ENCODE results near the gene ORM2.

ORM2 gene

DNA sequence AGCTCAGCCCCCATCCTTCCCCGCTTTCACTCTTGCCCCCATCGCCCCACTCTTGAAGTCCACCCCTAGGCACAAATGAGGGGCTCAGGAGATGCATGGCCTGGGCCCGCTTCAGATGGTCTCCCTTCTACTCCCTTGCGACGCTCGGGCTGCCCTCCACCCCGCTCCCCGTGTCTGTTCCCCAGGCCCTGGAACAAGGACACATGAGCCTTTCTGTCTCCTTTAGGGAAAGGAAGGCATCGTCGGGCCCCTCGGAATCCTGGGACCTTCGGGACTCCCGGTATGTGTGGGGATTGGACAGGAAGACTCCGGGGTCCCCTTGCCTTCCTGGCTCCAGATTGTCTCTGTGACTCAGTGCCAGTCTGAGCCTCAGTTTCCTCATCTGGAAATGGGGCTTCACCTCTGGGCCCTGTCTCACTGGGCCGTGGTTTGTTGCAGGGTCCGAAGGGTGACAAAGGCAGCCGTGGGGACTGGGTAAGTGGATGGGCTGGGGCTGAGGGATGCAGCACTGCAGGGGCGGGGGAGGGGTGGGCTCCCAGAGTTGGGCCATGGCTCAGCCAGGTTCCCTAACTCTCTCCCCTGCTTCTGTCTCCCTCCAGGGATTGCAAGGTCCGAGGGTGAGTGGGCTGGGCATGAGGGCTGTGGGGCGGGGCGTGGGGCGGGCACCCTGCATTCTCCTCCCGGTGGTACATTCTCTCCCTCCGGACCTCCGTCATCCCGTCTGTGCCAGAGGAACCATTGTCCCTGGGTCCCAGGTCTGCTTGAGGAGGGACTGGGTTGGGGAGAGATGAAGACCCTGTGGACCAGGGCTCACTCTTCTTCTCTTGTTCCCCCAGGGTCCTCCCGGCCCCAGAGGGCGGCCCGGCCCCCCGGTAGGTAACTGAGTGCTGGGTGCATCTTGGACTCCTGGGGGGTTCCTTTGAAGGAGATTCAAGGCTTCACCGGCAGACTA, 28.5 kb upstream of the ORM2 start:
- DNase-seq (ENCODE audit: low spot score): no peak

DNA sequence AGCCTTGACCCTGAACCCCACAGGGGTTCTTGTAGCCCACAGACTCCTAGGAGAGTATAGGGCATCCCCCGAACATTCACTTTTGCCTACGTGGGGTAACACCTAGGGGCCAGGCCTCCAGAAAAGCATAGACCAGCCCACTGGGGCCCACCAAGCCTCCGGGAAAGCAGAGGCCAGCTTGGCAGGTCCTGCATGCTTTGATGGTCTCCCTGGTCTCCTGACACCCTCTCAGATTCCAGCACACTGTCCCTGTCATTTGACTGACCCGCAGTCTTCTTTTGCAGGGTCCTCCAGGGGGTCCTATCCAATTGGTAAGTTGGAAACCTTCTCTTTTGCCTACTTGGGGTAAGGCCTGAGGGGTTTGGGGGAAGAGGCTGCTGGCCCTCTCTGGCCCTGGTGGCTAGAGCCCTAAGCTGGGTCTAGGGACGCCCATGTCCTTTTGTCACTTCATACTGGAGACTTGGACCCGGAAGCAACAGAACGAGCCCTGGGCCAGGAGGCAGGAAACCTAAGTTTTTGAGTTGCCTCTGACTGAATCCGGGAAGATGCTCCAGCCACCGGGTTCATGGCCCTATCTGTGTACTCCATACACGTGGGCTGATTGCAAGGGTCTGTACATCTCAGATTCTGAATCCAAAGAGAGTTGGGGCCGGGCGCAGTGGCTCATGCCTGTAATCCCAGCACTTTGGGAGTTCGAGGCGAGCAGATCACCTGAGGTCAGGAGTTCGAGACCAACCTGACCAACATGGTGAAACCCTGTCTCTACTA, 27.7 kb upstream of the ORM2 start:
- TF ChIP-seq, protein P1, sequence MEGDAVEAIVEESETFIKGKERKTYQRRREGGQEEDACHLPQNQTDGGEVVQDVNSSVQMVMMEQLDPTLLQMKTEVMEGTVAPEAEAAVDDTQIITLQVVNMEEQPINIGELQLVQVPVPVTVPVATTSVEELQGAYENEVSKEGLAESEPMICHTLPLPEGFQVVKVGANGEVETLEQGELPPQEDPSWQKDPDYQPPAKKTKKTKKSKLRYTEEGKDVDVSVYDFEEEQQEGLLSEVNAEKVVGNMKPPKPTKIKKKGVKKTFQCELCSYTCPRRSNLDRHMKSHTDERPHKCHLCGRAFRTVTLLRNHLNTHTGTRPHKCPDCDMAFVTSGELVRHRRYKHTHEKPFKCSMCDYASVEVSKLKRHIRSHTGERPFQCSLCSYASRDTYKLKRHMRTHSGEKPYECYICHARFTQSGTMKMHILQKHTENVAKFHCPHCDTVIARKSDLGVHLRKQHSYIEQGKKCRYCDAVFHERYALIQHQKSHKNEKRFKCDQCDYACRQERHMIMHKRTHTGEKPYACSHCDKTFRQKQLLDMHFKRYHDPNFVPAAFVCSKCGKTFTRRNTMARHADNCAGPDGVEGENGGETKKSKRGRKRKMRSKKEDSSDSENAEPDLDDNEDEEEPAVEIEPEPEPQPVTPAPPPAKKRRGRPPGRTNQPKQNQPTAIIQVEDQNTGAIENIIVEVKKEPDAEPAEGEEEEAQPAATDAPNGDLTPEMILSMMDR (IDR thresholded peaks at IDR 0.05; ENCODE audit: borderline replicate concordance, control extremely low read depth, extremely low read depth, insufficient read depth, missing control alignments): no peak
- DNase-seq (ENCODE audit: low spot score): no peak
- in situ Hi-C loops (cut with MboI; ENCODE audit: low sequenced_read_pairs, unreplicated experiment): no loop called here

More for the DNA sequence above, 28.5 kb upstream of the ORM2 start:
- TF ChIP-seq, protein P1 (IDR thresholded peaks at IDR 0.05; ENCODE audit: borderline replicate concordance, control extremely low read depth, extremely low read depth, insufficient read depth, missing control alignments): no peak
- in situ Hi-C loops (cut with MboI; ENCODE audit: low sequenced_read_pairs, unreplicated experiment): no loop called here

DNA sequence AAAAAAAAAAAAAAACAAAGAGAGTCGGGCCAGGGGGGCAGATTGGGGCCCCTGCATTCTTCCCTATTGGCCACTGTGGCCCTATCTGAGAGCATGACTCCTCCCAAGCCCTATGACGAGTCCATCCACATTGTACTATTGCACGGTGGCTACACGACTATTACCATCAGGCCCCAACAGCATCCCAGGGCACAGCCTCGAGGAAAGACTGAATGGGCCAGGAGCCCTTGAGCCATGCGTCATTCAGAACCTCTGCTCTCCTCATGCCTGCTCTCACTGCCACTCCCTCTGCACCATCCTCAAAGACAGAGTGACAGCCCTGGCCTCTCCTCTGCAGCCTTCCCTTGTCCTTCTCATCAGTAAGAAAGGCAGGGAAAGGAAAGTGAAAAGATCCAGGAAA, 26.9 kb upstream of the ORM2 start:
- TF ChIP-seq, protein P1 (IDR thresholded peaks at IDR 0.05; ENCODE audit: borderline replicate concordance, control extremely low read depth, extremely low read depth, insufficient read depth, missing control alignments): no peak
- no peak for DNase-seq (ENCODE audit: low spot score)
- in situ Hi-C loops (cut with MboI; ENCODE audit: low sequenced_read_pairs, unreplicated experiment): no loop called here

DNA sequence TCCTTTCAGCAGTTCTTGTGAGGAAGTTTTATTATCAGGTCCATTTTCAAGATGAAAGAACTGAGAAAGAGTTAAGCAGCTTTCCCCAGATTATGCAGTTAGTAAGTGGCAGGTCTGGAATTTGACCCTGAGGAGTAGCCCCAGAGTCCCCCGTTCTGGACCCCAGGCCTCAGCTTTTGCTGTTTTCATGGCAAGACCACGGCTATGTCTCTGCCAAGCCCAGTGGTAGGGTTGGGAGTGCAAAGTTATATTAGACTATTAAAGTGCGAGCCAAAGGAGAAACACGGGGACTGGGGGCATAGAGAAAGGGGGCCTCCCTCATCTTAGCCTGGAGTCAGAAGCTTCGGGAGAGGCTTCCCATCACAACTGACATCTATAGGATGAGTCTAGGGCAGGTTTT, 26.1 kb upstream of the ORM2 start:
- TF ChIP-seq, protein P1 (IDR thresholded peaks at IDR 0.05; ENCODE audit: borderline replicate concordance, control extremely low read depth, extremely low read depth, insufficient read depth, missing control alignments): no peak
- in situ Hi-C loops (cut with MboI; ENCODE audit: low sequenced_read_pairs, unreplicated experiment): no loop called here
- DNase-seq (ENCODE audit: low spot score): no peak

DNA sequence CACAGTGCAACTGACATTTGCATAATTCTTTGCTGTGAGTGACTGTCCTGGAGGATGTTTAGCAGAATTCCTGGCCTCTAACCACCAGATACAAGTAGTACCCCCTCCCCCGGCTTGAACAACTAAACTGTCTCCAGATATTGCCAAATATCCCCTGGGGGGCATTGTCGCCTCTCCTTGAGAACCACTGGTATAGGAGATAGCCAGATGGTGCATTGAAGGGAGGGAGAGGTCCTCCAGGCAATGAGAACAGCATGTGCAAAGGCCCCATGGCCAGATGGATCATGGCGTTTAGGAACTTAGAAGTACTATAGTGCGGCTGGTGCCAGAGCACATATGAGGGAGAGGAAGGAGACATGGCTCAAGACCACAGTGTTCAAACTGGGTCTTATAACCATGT, 25.7 kb upstream of the ORM2 start:
- in situ Hi-C loops (cut with MboI; ENCODE audit: low sequenced_read_pairs, unreplicated experiment): no loop called here
- TF ChIP-seq, protein P1 (IDR thresholded peaks at IDR 0.05; ENCODE audit: borderline replicate concordance, control extremely low read depth, extremely low read depth, insufficient read depth, missing control alignments): no peak
- DNase-seq (ENCODE audit: low spot score): no peak

DNA sequence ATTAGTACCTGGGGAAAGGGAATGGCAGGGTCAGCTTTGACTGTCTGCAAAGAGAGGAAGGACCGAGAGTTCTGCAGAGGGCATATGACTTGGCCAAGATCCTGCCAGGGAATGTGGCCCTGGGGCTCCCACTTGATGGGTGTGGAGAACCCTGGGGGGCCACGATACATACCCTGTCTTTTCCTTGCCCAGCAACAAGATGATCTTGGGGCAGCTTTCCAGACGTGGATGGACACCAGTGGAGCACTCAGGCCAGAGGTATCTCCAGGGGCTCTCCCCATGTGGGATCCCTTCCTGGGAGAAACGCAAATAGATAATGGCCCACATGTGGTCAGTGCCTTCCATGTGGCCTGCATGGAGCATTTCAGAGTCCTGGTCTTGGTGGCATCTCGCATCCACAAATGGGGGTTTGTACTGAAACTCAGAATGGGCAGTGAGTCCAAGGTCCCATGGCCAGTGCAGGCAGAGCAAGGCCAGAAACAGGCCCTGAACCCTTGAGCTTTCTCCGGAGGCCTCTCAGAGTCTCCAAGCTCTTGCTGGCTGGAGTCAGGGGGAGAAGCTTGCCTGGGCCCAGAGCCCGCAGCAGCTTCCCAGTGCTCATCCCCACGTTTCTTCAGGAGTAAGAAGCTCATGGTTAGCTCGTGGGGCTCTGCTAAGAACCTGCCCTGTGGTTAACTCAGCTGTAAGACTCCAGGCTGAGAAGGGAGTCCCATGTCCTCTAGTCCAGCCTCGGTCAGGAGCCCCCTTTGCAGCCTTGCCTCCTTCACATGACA, 25.1 kb upstream of the ORM2 start:
- TF ChIP-seq, protein P1 (IDR thresholded peaks at IDR 0.05; ENCODE audit: borderline replicate concordance, control extremely low read depth, extremely low read depth, insufficient read depth, missing control alignments): no peak
- in situ Hi-C loops (cut with MboI; ENCODE audit: low sequenced_read_pairs, unreplicated experiment): no loop called here
- DNase-seq (ENCODE audit: low spot score): no peak
